HepG2 (cell line): ENCODE data around the gene AMZ1. TPM values are rescaled to one million over a fixed set of nuclear protein-coding genes. Genes with fewer than 3 reads are reported as not detected.
A peak's percentile ranks its signal among the peaks of the same experiment; 100 is the strongest.

ENCODE experiments used
- ATAC-seq: fragments of 200-7000 bp; cut with Tn5 transposase; 3 replicates; pipeline ENCODE4 v1.9.1; 2020; ENCODE audit warnings: mild to moderate bottlenecking, moderate library complexity
- BruUV-seq: library from RNA; stranded (reverse); fragments of 400-500 nt; replicated peaks from 2 replicates; lab custom pipeline; 2021; lab: Mats Ljungman, UMichigan
- CTCF ChIA-PET: fragments of 300-600 bp; formaldehyde crosslinking; extraction: SDS; loops from one replicate; lab custom pipeline; 2021; ENCODE audit warnings: low total read pairs, inconsistent platforms, low intra/inter-chr PET ratio; lab: Yijun Ruan, JAX
- POLR2A ChIA-PET: fragments of 350-600 bp; sonication (Branson Sonifier 250); formaldehyde crosslinking; loops from one replicate; lab custom pipeline; 2020; ENCODE audit warnings: antibody characterized with exemption, inconsistent platforms; lab: Yijun Ruan, JAX
- DNase-seq: peaks from one replicate; pipeline ENCODE4 v3.0.0-alpha.2; 2015; ENCODE audit warnings: low spot score
- FAIRE-seq: peaks from 3 replicates; lab custom pipeline; 2011; peaks lifted over from hg19 to GRCh38; lab: Jason Lieb, UNC
- H2AFZ ChIP-seq: one replicate; pipeline ENCODE4 v1.6.1; 2011; ENCODE audit warnings: low read length, inconsistent platforms
- H3K27ac ChIP-seq: fragments of 300-600 bp; 3 replicates; pipeline ENCODE4 v1.8.0; 2011; ENCODE audit warnings: mixed run types, mild to moderate bottlenecking, mixed read lengths, low read length, inconsistent platforms; ENCODE audit not compliant: insufficient read depth; ENCODE audit errors: extremely low read length
- H3K27me3 ChIP-seq, 2 experiments: fragments of 200-600 bp in 1 of 2; 2 replicates in 1 of 2; 3 replicates in 1 of 2; pipeline versions ENCODE4 v1.6.0 to v1.8.0; 2011; ENCODE audit warnings: low read length in 2 of 2, mild to moderate bottlenecking in 2 of 2, moderate library complexity in 2 of 2, inconsistent platforms in 1 of 2; ENCODE audit not compliant: insufficient read depth in 2 of 2, control insufficient read depth in 1 of 2
- H3K36me3 ChIP-seq, 2 experiments: fragments of 200-600 bp in 1 of 2; replicated peaks in 1 of 2; 2 replicates in 1 of 2; 3 replicates in 1 of 2; pipeline versions ENCODE4 v1.5.1 to v1.8.0; 2011; ENCODE audit warnings: low read length in 2 of 2, inconsistent platforms in 1 of 2; ENCODE audit not compliant: insufficient read depth in 2 of 2, control insufficient read depth in 1 of 2
- H3K4me1 ChIP-seq: 2 replicates; pipeline ENCODE4 v1.5.1; 2012; ENCODE audit warnings: low read length, inconsistent platforms; ENCODE audit not compliant: insufficient read depth
- H3K4me2 ChIP-seq: 2 replicates; pipeline ENCODE4 v1.6.0; 2011; ENCODE audit warnings: low read depth, low read length, inconsistent platforms
- H3K4me3 ChIP-seq, 3 experiments: fragments of 200-600 bp in 1 of 3; sonication (generic), shearing (Covaris generic) in 1 of 3; replicated peaks in 1 of 3; 2 replicates each; pipeline ENCODE4 v1.5.1; 2011 to 2016; ENCODE audit warnings: low read length in 3 of 3, inconsistent platforms in 2 of 3, low read depth in 2 of 3, mild to moderate bottlenecking in 2 of 3, control low read depth in 1 of 3, mixed read lengths in 1 of 3; ENCODE audit not compliant: insufficient read depth in 1 of 3
- H3K79me2 ChIP-seq: one replicate; pipeline ENCODE4 v1.6.1; 2011; ENCODE audit warnings: low read length, inconsistent platforms; ENCODE audit not compliant: insufficient read depth
- H3K9ac ChIP-seq: 2 replicates; pipeline ENCODE4 v1.6.0; 2011; ENCODE audit warnings: mild to moderate bottlenecking, low read depth, low read length, inconsistent platforms; ENCODE audit not compliant: insufficient read depth
- H3K9me3 ChIP-seq: 2 replicates; pipeline ENCODE4 v1.5.1; 2012; ENCODE audit warnings: mild to moderate bottlenecking, low read length
- H4K20me1 ChIP-seq: 2 replicates; pipeline ENCODE4 v1.6.0; 2011; ENCODE audit warnings: inconsistent platforms, mild to moderate bottlenecking, low read length, moderate library complexity; ENCODE audit not compliant: insufficient read depth
- AGO1 ChIP-seq: fragments of 200-400 bp; formaldehyde crosslinking; IDR thresholded peaks from 2 replicates; pipeline ENCODE4 v1.6.1; 2017; ENCODE audit warnings: mild to moderate bottlenecking, low read depth, low read length, moderate library complexity; ENCODE audit not compliant: poor library complexity, severe bottlenecking
- FOXA1 ChIP-seq, 2 experiments: fragments of 450-650 bp in 1 of 2; sonication (generic) in 1 of 2; formaldehyde crosslinking in 1 of 2; IDR thresholded peaks; 2 replicates each; pipeline versions ENCODE4 v1.4.0 to v1.6.1; 2016 to 2020; ENCODE audit warnings: missing genetic modification reagents in 1 of 2
- FUBP1 ChIP-seq: sonication (generic); formaldehyde crosslinking; IDR thresholded peaks from 2 replicates; pipeline ENCODE4 v1.5.1; 2020; ENCODE audit warnings: missing genetic modification reagents, mild to moderate bottlenecking, borderline replicate concordance
- GMEB1 ChIP-seq: sonication (generic); formaldehyde crosslinking; IDR thresholded peaks from 2 replicates; pipeline ENCODE4 v1.5.1; 2020; ENCODE audit warnings: missing genetic modification reagents, mild to moderate bottlenecking, borderline replicate concordance
- MIXL1 ChIP-seq: IDR thresholded peaks from 2 replicates; pipeline ENCODE4 v1.6.1; 2016
- MTERF4 ChIP-seq: sonication (generic); formaldehyde crosslinking; IDR thresholded peaks from 2 replicates; pipeline ENCODE4 v1.8.0; 2023; ENCODE audit warnings: mild to moderate bottlenecking, missing genetic modification reagents
- MYC ChIP-seq: sonication (generic); formaldehyde crosslinking; IDR thresholded peaks from 2 replicates; pipeline ENCODE4 v1.9.0; 2021; ENCODE audit warnings: missing genetic modification reagents, borderline replicate concordance
- PHF21A ChIP-seq: sonication (generic); formaldehyde crosslinking; IDR thresholded peaks from 2 replicates; pipeline ENCODE4 v1.5.0; 2020; ENCODE audit warnings: mild to moderate bottlenecking, missing genetic modification reagents
- ZBTB34 ChIP-seq: sonication (generic); formaldehyde crosslinking; IDR thresholded peaks from 2 replicates; pipeline ENCODE4 v1.8.0; 2022; ENCODE audit warnings: mild to moderate bottlenecking, missing genetic modification reagents
- ZNF160 ChIP-seq: sonication (generic); formaldehyde crosslinking; IDR thresholded peaks from 2 replicates; pipeline ENCODE4 v1.8.0; 2022; ENCODE audit warnings: mild to moderate bottlenecking, inconsistent platforms, missing genetic modification reagents
- ZNF232 ChIP-seq: sonication (generic); formaldehyde crosslinking; IDR thresholded peaks from 2 replicates; pipeline ENCODE4 v1.4.0; 2020; ENCODE audit warnings: missing genetic modification reagents, borderline replicate concordance
- ZNF264 ChIP-seq: sonication (generic); formaldehyde crosslinking; IDR thresholded peaks from 2 replicates; pipeline ENCODE4 v1.4.0; 2020; ENCODE audit warnings: missing genetic modification reagents
- ZNF432 ChIP-seq: sonication (generic); formaldehyde crosslinking; IDR thresholded peaks from 2 replicates; pipeline ENCODE4 v1.5.0; 2020; ENCODE audit warnings: missing genetic modification reagents, mild to moderate bottlenecking, borderline replicate concordance
- ZNF788 ChIP-seq: sonication (generic); formaldehyde crosslinking; IDR thresholded peaks from 2 replicates; pipeline ENCODE4 v1.5.0; 2020; ENCODE audit warnings: mild to moderate bottlenecking, missing genetic modification reagents, borderline replicate concordance
- ZNF891 ChIP-seq: sonication (generic); formaldehyde crosslinking; IDR thresholded peaks from 2 replicates; pipeline ENCODE4 v1.5.0; 2020; ENCODE audit warnings: mild to moderate bottlenecking, missing genetic modification reagents
- WGBS: methylation state at CpG from one replicate; pipeline ENCODE4 v1.1.6; 2017; ENCODE audit warnings: low lambda C conversion rate; 5-methylcytosine and 5-hydroxymethylcytosine counted together
- in situ Hi-C: cut with HindIII; loops from 2 replicates; pipeline ENCODE4 v1.10.0; 2017; ENCODE audit warnings: low pct_unique_long_range_greater_than_20kb; ENCODE audit not compliant: extremely low pct_ligation_motif_present
- intact Hi-C: fragments of 100-400 bp; cut with micrococcal nuclease; formaldehyde crosslinking; loops from one replicate; pipeline ENCODE4 v1.10.0; 2022; ENCODE audit not compliant: unreplicated experiment
- polyA plus RNA-seq, 8 experiments: library from polyadenylated mRNA; depleted of rRNA in 3 of 8; stranded (reverse) in 7 of 8; unstranded in 1 of 8; fragments of >200 nt; fragmentation: Illumina TruSeq in 4 of 8; extraction: Trizol in 4 of 8; gene quantifications; 2 replicates each; pipeline versions ENCODE4 v1.2.1 to v1.2.3, GENCODE V29; 2011 to 2016; ENCODE audit warnings: low read depth in 4 of 8, missing spikeins in 1 of 8, mixed read lengths in 1 of 8; ENCODE audit not compliant: insufficient read depth in 1 of 8
- total RNA-seq, 5 experiments: library from RNA; depleted of rRNA; stranded (reverse); fragments of >200 nt; fragmentation: Illumina TruSeq; extraction: Trizol; gene quantifications; 2 replicates each; pipeline ENCODE4 v1.2.3, GENCODE V29; 2016; ENCODE audit warnings: low read depth in 1 of 5

AMZ1 gene
- total and polyA plus RNA-seq, 2 of the 13 experiments (the other 11 are each of a cell fraction or from before 2014, with no cell fraction given) = 0.03 TPM; not detected in 1

GRCh38 chr7:2665359-2665791, 22.6 kb upstream of the AMZ1 start:
- Histone ChIP-seq H3K4me2 (no peak overlapping the region), H3K27me3 (peaks cover 3 to 21% of the 10 kb centered on the region in 2 experiments; a peak in 4 of 5 replicates), H3K36me3 (peaks cover 0 to 5% of the 10 kb centered on the region in 2 experiments; a peak in 2 of 5 replicates), H3K79me2 (no peaks in the 10 kb centered on the region), H3K9me3 (no peaks in the 10 kb centered on the region), H3K9ac (no peak overlapping the region), H3K4me3 (no peak overlapping the region), H4K20me1 (no peaks in the 10 kb centered on the region), H3K27ac (no peak overlapping the region), H2AFZ (no peak overlapping the region), H3K4me1 (peaks cover 48% of the 10 kb centered on the region)
- 60% methylated on average over 26 of the region's 33 CpGs for WGBS
- no peak for DNase-seq
- in situ Hi-C loops = loop anchor here (5.0 kb wide), 2 partner anchors 42 to 98 kb away; no protein-coding TSS in a partner anchor
- no peak for FAIRE-seq
- ATAC-seq = no peak
- intact Hi-C loops = loop anchor here (5.0 kb wide), 1 partner anchor 98 kb away; no protein-coding TSS in a partner anchor
- CTCF ChIA-PET = no interaction called here
- no TSS peak for BruUV-seq
- POLR2A ChIA-PET = no interaction called here
- no peak for TF ChIP-seq FUBP1 (CRISPR knock-in tag)
- TF ChIP-seq ZNF891 = no peak
- no peak for TF ChIP-seq ZNF432 (CRISPR knock-in tag)
- no peak for TF ChIP-seq ZNF160
- TF ChIP-seq AGO1 = peak; percentile 86
- peak; percentile 8; the same call in 1 of the 2 replicates for TF ChIP-seq MYC (CRISPR knock-in tag)
- TF ChIP-seq FOXA1 (IDR thresholded peaks at IDR 0.05) = no peak
- no peak for TF ChIP-seq FOXA1 (CRISPR knock-in tag; IDR thresholded peaks at IDR 0.05)
- no peak for TF ChIP-seq PHF21A (CRISPR knock-in tag)
- no peak for TF ChIP-seq ZNF788
- TF ChIP-seq MIXL1 (CRISPR knock-in tag) = no peak
- no peak for TF ChIP-seq MTERF4 (CRISPR knock-in tag)
- no peak for TF ChIP-seq ZNF232 (CRISPR knock-in tag)
- no peak for TF ChIP-seq ZBTB34 (CRISPR knock-in tag)
- no peak for TF ChIP-seq ZNF264
- TF ChIP-seq GMEB1 (CRISPR knock-in tag) = no peak
